Psoas muscle (tissue), 8 donors: ENCODE measurements around the gene RAB22A. TPM values are rescaled to one million over a fixed set of nuclear protein-coding genes. Genes with fewer than 3 reads are reported as not detected.

Experiments used
- ATAC-seq, 4 donors: fragments of 200-7000 bp; cut with Tn5 transposase; one replicate each; pipeline ENCODE4 v1.9.1; 2020; ENCODE audit warnings: moderate library complexity in 3 of 4, mild to moderate bottlenecking in 2 of 4
- DNase-seq, 2 donors: peaks; one replicate each; pipeline ENCODE4 v3.0.0-alpha.2; 2020
- H3K27ac ChIP-seq: fragments of 200-600 bp; one replicate; pipeline ENCODE4 v1.8.0; 2022
- H3K27me3 ChIP-seq, 3 donors: fragments of 200-600 bp in 1 of 3; one replicate each; pipeline versions ENCODE4 v1.6.1 to v1.8.0; 2013 to 2022; ENCODE audit warnings: low read length in 2 of 3, mild to moderate bottlenecking in 2 of 3, moderate library complexity in 1 of 3; ENCODE audit not compliant: insufficient read depth in 3 of 3
- H3K36me3 ChIP-seq, 2 donors: fragments of 200-600 bp in 1 of 2; one replicate each; pipeline versions ENCODE4 v1.6.1 to v1.8.0; 2013 to 2022; ENCODE audit warnings: low read depth in 1 of 2, mild to moderate bottlenecking in 1 of 2, moderate library complexity in 1 of 2; ENCODE audit not compliant: insufficient read depth in 1 of 2
- H3K4me1 ChIP-seq: fragments of 200-600 bp; one replicate; pipeline ENCODE4 v1.8.0; 2022
- H3K4me3 ChIP-seq: fragments of 200-600 bp; one replicate; pipeline ENCODE4 v1.8.0; 2022; ENCODE audit warnings: mild to moderate bottlenecking
- H3K9me3 ChIP-seq: fragments of 200-600 bp; one replicate; pipeline ENCODE4 v1.8.0; 2022
- WGBS, 3 donors: extraction: QIAGEN DNeasy Blood & Tissue Kit; methylation state at CpG; one replicate each; pipeline versions ENCODE4 v1.1.6 to v1.1.7; 2013; 5-methylcytosine and 5-hydroxymethylcytosine counted together
- intact Hi-C, 2 donors: fragments of 100-400 bp; cut with DNase I; formaldehyde crosslinking; loops; one replicate each; pipeline versions ENCODE4 v1.11.0 to v1.14.2; 2022
- polyA plus RNA-seq, 3 donors: library from polyadenylated mRNA; stranded (reverse); fragments of 200-250 nt; gene quantifications; one replicate each; pipeline ENCODE4 v1.2.3, GENCODE V29; 2013
- total RNA-seq, 4 donors: library from RNA; stranded (reverse); fragmentation: NEBNext Ultra II Directional in 2 of 4; extraction: Animal tissue kit (Norgen Biotek cat#: 25700) in 2 of 4; gene quantifications; one replicate each; pipeline versions ENCODE4 v1.2.1 to v1.2.4, GENCODE V29; 2021 to 2023
- TF ChIP-seq, protein P1 (sequence below): fragments of 200-600 bp; IDR thresholded peaks from one replicate; pipeline ENCODE4 v1.8.0; 2022; ENCODE audit warnings: antibody characterized with exemption
- donor health status: healthy with polysubstance abuse.
- donor health status: DM: no; HTN: no; CAD: no; lungs with moderate emphysema.
- donor health status: Bipolar disorder and iron deficiency.
- donor health status: healthy.
- donor health status: DM: yes; HTN: yes; CAD: no.
- donor health status: DM: no; HTN: no; CAD: no.
- donor health status: DM: no; HTN: no; CAD: no.
- donor health status: DM: yes; HTN: yes; CAD: no.

Gene RAB22A
- total and polyA plus RNA-seq, 7 donors: 3.6 to 8.5 (median 7.9) TPM

DNA sequence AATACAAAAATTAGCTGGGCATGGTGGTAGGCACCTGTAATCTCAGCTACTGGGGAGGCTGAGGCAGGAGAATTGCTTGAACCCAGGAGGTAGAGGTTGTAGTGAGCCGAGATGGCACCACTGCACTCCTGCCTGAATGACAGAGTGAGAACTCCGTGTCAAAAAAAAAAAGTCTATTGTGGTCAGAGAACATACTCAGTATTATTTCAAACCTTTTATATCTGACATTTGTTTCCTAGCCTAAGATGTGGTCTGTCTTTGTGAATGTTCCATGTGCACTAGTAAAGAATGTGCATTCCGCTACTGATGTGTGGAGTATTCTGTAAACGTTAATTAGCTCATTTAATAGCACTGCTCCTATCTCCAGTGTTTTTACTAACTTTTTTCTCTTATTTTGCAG, 11.7 kb downstream of the RAB22A start:
- no peak for ATAC-seq
- Histone ChIP-seq H3K4me3 (no peak overlapping the region), H3K27me3 (no peaks in the 10 kb centered on the region), H3K9me3 (no peaks in the 10 kb centered on the region), H3K27ac (no peak overlapping the region), H3K36me3 (peaks cover 4 to 11% of the 10 kb centered on the region in 2 donors), H3K4me1 (peaks cover 6% of the 10 kb centered on the region)
- TF ChIP-seq, protein P1, sequence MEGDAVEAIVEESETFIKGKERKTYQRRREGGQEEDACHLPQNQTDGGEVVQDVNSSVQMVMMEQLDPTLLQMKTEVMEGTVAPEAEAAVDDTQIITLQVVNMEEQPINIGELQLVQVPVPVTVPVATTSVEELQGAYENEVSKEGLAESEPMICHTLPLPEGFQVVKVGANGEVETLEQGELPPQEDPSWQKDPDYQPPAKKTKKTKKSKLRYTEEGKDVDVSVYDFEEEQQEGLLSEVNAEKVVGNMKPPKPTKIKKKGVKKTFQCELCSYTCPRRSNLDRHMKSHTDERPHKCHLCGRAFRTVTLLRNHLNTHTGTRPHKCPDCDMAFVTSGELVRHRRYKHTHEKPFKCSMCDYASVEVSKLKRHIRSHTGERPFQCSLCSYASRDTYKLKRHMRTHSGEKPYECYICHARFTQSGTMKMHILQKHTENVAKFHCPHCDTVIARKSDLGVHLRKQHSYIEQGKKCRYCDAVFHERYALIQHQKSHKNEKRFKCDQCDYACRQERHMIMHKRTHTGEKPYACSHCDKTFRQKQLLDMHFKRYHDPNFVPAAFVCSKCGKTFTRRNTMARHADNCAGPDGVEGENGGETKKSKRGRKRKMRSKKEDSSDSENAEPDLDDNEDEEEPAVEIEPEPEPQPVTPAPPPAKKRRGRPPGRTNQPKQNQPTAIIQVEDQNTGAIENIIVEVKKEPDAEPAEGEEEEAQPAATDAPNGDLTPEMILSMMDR: no peak
- WGBS, 3 donors: 83 to 91% (median 88%) methylated on average over 4 of the region's 4 CpGs
- intact Hi-C loops: no loop called here
- DNase-seq: no peak

DNA sequence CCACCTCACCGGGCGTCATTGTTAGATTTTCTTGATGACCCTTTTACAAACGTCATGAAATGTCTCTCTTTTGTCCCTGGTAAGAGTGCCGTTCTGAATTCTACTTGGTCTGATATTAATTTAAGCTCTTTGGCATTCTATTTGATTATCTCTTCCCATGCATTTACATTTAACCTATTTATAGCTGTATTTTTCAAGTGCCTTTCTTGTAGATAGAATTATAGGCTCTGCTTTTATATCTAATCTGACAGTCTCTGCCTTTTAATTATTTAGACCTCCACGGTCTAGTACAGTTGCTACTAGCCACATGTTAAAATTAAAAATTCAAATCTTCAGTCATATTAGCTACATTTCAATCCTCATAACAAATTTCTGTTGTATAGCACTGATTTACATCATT, 12.6 kb downstream of the RAB22A start:
- Histone ChIP-seq H3K9me3 (no peaks in the 10 kb centered on the region), H3K4me1 (peaks cover 11% of the 10 kb centered on the region), H3K4me3 (no peak overlapping the region), H3K36me3 (peaks cover 2 to 4% of the 10 kb centered on the region in 2 donors), H3K27ac (no peak overlapping the region), H3K27me3 (no peaks in the 10 kb centered on the region)
- no peak for ATAC-seq
- WGBS, 3 donors: 66 to 74% (median 71%) methylated on average over 5 of the region's 5 CpGs
- intact Hi-C loops: no loop called here
- TF ChIP-seq, protein P1: no peak
- no peak for DNase-seq

DNA sequence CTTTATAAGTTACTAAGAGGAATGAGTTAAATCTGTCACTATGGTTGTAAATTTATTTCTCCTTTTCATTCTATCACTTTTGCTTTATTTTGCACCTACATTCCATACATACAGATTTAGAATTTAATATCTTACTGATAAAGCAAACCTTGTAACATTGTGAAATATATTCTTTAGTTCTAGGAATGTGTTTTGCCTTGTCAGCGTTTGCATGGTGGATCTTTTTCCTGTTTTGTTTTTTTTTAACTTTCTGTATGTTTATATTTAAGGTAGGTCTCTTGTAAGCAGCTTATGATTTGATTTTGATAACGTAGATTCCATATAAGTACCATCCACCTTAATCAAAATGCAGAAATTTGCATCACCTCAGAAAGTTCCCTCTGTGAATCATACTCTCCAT, 16.4 kb downstream of the RAB22A start:
- WGBS, 3 donors: 93 to 96% (median 95%) methylated on average over 2 of the region's 2 CpGs
- intact Hi-C loops: no loop called here
- no peak overlapping the region for H3K4me3 ChIP-seq

DNA sequence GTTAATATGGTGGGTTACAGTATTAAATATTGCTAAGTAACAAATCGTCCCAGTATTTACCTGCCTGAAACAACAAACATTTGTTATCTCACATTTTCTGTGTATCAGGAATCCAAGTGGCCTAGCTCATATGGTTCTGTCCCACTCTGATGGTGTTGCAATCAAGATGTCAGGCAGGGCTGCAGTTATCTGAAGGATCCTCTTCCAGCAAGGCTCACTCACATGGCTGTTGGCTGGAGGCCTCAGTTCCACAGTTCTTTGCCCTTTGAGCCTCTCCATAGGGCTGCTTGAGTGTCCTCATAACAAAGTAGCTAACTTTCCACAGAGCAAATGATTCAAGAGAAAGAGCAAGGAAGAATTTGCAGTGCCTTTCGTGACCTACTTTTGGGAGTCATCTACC, 17.7 kb downstream of the RAB22A start:
- no peaks in the 10 kb centered on the region for H3K36me3 ChIP-seq
- 59 to 89% (median 73%) methylated on average over 2 of the region's 2 CpGs for WGBS, 3 donors
- no peaks in the 10 kb centered on the region for H3K27me3 ChIP-seq
- DNase-seq (peak in 1 of 2 donors; percentile 48), ATAC-seq (peak in 3 of 4 donors; percentile 64 to 80 (median 74))
- H3K9me3 ChIP-seq: no peaks in the 10 kb centered on the region
- peaks cover 43% of the 10 kb centered on the region for H3K4me1 ChIP-seq
- peak overlapping the region; percentile 7 for H3K27ac ChIP-seq
- TF ChIP-seq, protein P1: no peak
- no peak overlapping the region for H3K4me3 ChIP-seq
- intact Hi-C loops: no loop called here

More for the DNA sequence above, 16.4 kb downstream of the RAB22A start:
- H3K27me3 ChIP-seq: no peaks in the 10 kb centered on the region
- TF ChIP-seq, protein P1: no peak
- ATAC-seq: no peak
- H3K36me3 ChIP-seq: no peaks in the 10 kb centered on the region
- H3K27ac ChIP-seq: no peak overlapping the region
- DNase-seq: no peak
- peaks cover 37% of the 10 kb centered on the region for H3K4me1 ChIP-seq
- no peaks in the 10 kb centered on the region for H3K9me3 ChIP-seq

DNA sequence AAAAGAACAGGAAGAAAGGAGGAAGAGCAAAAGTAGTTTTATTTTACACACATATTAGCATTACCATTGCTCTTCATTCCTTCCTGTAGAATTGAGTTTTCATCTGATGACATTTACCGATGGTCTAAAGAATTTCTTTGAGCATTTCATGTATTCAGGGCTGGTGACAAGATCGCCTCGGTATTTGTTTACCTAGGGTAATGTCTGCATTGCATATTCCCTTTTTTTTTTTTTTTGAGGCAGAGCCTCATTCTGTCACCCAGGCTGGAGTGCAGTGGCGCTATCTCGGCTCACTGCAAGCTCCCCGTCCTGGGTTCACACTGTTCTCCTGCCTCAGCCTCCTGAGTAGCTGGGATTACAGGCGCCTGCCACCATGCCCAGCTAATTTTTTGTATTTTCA, 19.3 kb downstream of the RAB22A start:
- ATAC-seq: no peak

More for the DNA sequence above, 19.3 kb downstream of the RAB22A start:
- Histone ChIP-seq H3K4me3 (no peak overlapping the region), H3K27ac (no peak overlapping the region), H3K27me3 (no peaks in the 10 kb centered on the region), H3K36me3 (no peaks in the 10 kb centered on the region), H3K9me3 (no peaks in the 10 kb centered on the region), H3K4me1 (peaks cover 43% of the 10 kb centered on the region)
- TF ChIP-seq, protein P1: no peak
- 83 to 91% (median 85%) methylated on average over 7 of the region's 7 CpGs for WGBS, 3 donors
- intact Hi-C loops: no loop called here
- no peak for DNase-seq
